Endodermal cell (in vitro differentiated cells): ENCODE data around the gene AP5B1. TPM values are rescaled to one million over a fixed set of nuclear protein-coding genes. Genes with fewer than 3 reads are reported as not detected.
"Not testable (repeated sequence)": the region's sequence is repeated elsewhere in the genome, so short reads cannot be mapped to it uniquely, and the experiment has no call there.

ENCODE experiments used
- DNase-seq: peaks from one replicate; pipeline ENCODE4 v3.0.0-alpha.2; 2017
- H3K27ac ChIP-seq: 2 replicates; pipeline ENCODE4 v1.5.1; 2013; ENCODE audit warnings: mild to moderate bottlenecking, low read depth, low read length, moderate library complexity
- H3K27me3 ChIP-seq: 2 replicates; pipeline ENCODE4 v1.6.1; 2013; ENCODE audit warnings: mild to moderate bottlenecking, low read length, moderate library complexity; ENCODE audit not compliant: insufficient read depth, control insufficient read depth, poor library complexity, severe bottlenecking
- H3K36me3 ChIP-seq: 2 replicates; pipeline ENCODE4 v1.7.0; 2013; ENCODE audit warnings: mild to moderate bottlenecking, low read length, moderate library complexity; ENCODE audit not compliant: control insufficient read depth, insufficient read depth
- H3K4me1 ChIP-seq: one replicate; pipeline ENCODE4 v1.7.0; 2013; ENCODE audit warnings: low read length; ENCODE audit not compliant: control insufficient read depth, insufficient read depth
- H3K4me3 ChIP-seq: 2 replicates; pipeline ENCODE4 v1.5.1; 2013; ENCODE audit warnings: mild to moderate bottlenecking, low read length, moderate library complexity
- H3K9ac ChIP-seq: 2 replicates; pipeline ENCODE4 v1.6.1; 2013; ENCODE audit warnings: mild to moderate bottlenecking, low read length, moderate library complexity; ENCODE audit not compliant: poor library complexity, severe bottlenecking; ENCODE audit errors: extremely low read depth
- H3K9me3 ChIP-seq: 2 replicates; pipeline ENCODE4 v1.6.1; 2013; ENCODE audit warnings: mild to moderate bottlenecking, low read length, moderate library complexity; ENCODE audit not compliant: control insufficient read depth
- H3K27ac Mint-ChIP-seq: 2 replicates; pipeline ENCODE4 v1.8.0; 2020; ENCODE audit warnings: mixed read lengths
- H3K27me3 Mint-ChIP-seq: 2 replicates; pipeline ENCODE4 v1.8.0; 2021; ENCODE audit warnings: mild to moderate bottlenecking, mixed read lengths; ENCODE audit not compliant: insufficient read depth
- H3K36me3 Mint-ChIP-seq: 2 replicates; pipeline ENCODE4 v1.8.0; 2020; ENCODE audit warnings: low read depth, mixed read lengths
- H3K4me1 Mint-ChIP-seq: 2 replicates; pipeline ENCODE4 v1.8.0; 2020; ENCODE audit warnings: mixed read lengths
- H3K4me3 Mint-ChIP-seq: 2 replicates; pipeline ENCODE4 v1.8.0; 2020; ENCODE audit warnings: mild to moderate bottlenecking, moderate library complexity, mixed read lengths
- H3K9me3 Mint-ChIP-seq: 2 replicates; pipeline ENCODE4 v1.8.0; 2020; ENCODE audit warnings: mild to moderate bottlenecking, mixed read lengths
- CTCF ChIP-seq: fragments of 200-600 bp; sonication (generic); conservative IDR thresholded peaks from 2 replicates; pipeline ENCODE4 v1.5.0; 2021; ENCODE audit warnings: antibody characterized with exemption, mild to moderate bottlenecking
- WGBS, 2 experiments: methylation state at CpG; one replicate each; pipeline versions ENCODE4 v1.1.5 to v1.1.7; 2013; ENCODE audit warnings: missing lambda C conversion rate in 2 of 2, mixed read lengths in 1 of 2; ENCODE audit not compliant: insufficient coverage in 1 of 2, insufficient read length in 1 of 2; 5-methylcytosine and 5-hydroxymethylcytosine counted together
- total RNA-seq, 2 donors: library from RNA; stranded (reverse); fragmentation: NEBNext Ultra II Directional in 1 of 2; extraction: Animal tissue kit (Norgen Biotek cat#: 25700) in 1 of 2; gene quantifications; 2 replicates in 1 of 2; 3 replicates in 1 of 2; pipeline ENCODE4 v1.2.1, GENCODE V29; 2021

Gene AP5B1
- total RNA-seq, 2 donors from 2014 or later: 17.8 to 29.9 TPM

- H3K9ac ChIP-seq: no peak overlapping the region
- peaks cover 9% of the 10 kb centered on the region for H3K36me3 Mint-ChIP-seq
- WGBS, 2 experiments: 82 to 88% methylated on average over 6 of the region's 6 CpGs
- no peak overlapping the region for H3K4me3 Mint-ChIP-seq
- TF ChIP-seq CTCF: no peak
- peaks cover 2% of the 10 kb centered on the region for H3K27me3 Mint-ChIP-seq
- H3K9me3 Mint-ChIP-seq: peaks cover 12% of the 10 kb centered on the region
- no peaks in the 10 kb centered on the region for H3K9me3 ChIP-seq
- H3K4me3 ChIP-seq: no peak overlapping the region
- H3K4me1 Mint-ChIP-seq: no peaks in the 10 kb centered on the region
- H3K4me1 ChIP-seq: no peaks in the 10 kb centered on the region
- no peak for DNase-seq
- no peaks in the 10 kb centered on the region for H3K27me3 ChIP-seq
- H3K27ac Mint-ChIP-seq: no peak overlapping the region
- H3K27ac ChIP-seq: no peak overlapping the region
- peaks cover 6% of the 10 kb centered on the region for H3K36me3 ChIP-seq
These were observed 9.1 kb downstream of the AP5B1 start for GRCh38 chr11:65771589-65772112.

DNA sequence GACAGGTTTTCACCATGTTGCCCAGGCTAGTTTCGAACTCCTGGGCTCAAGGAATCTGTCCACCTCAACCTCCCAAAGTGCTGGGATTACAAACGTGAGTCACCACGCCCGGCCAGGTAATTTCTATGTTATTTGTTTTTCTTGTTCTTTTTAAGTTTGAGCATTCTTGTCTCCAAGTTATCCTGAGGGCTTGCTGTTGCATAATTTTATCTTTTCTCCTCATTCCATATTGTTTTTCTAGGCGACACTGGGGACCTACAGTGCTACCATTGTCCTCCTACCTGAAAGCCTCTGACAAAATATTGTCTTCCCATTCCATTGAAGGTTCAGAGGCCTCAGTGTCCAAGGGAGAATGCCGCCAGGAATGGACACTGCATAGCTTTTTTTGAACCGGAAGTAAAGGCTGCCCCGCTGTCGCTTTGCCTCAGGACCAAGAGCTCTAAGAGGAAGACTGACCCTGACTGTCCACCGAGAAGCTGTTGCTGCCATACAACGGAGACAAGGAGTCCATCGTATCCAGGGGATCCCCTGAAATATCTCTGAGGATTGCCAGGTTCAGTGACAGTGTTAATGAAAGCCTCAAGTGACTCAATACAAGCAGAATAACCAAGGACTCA lies 9.7 kb downstream of the AP5B1 start:
- Mint-ChIP-seq H3K9me3 (peaks cover 12% of the 10 kb centered on the region), H3K27me3 (peaks cover 6% of the 10 kb centered on the region), H3K4me3 (no peak overlapping the region), H3K4me1 (no peaks in the 10 kb centered on the region), H3K27ac (no peak overlapping the region), H3K36me3 (peaks cover 7% of the 10 kb centered on the region)
- H3K27me3 ChIP-seq: no peaks in the 10 kb centered on the region
- no peak overlapping the region for H3K9ac ChIP-seq
- H3K36me3 ChIP-seq: no peaks in the 10 kb centered on the region
- 81 to 91% methylated on average over 7 to 12 of the region's 12 CpGs for WGBS, 2 experiments
- H3K4me3 ChIP-seq: no peak overlapping the region
- H3K9me3 ChIP-seq: no peaks in the 10 kb centered on the region
- no peak for DNase-seq
- H3K27ac ChIP-seq: no peak overlapping the region
- no peak for TF ChIP-seq CTCF
- no peaks in the 10 kb centered on the region for H3K4me1 ChIP-seq

- not testable (repeated sequence) for H3K36me3 ChIP-seq, H3K4me3 ChIP-seq, H3K36me3 Mint-ChIP-seq, DNase-seq, H3K27ac Mint-ChIP-seq, H3K9me3 ChIP-seq, H3K27ac ChIP-seq, H3K9ac ChIP-seq, H3K4me3 Mint-ChIP-seq, H3K4me1 ChIP-seq, H3K27me3 ChIP-seq, H3K27me3 Mint-ChIP-seq, H3K4me1 Mint-ChIP-seq
- H3K9me3 Mint-ChIP-seq: peaks cover 28% of the 10 kb centered on the region
- 76 to 94% methylated on average over 3 to 4 of the region's 5 CpGs for WGBS, 2 experiments
These were observed 13.0 kb downstream of the AP5B1 start for GRCh38 chr11:65767806-65768205.
